WTC11 (cell line): ENCODE data around the gene EPB41L4B. TPM values are rescaled to one million over a fixed set of nuclear protein-coding genes. Genes with fewer than 3 reads are reported as not detected.

ENCODE experiments used
- ATAC-seq: fragments of 200-7000 bp; cut with Tn5 transposase; 2 replicates; pipeline ENCODE4 v1.10.0; 2021; ENCODE audit warnings: mild to moderate bottlenecking, moderate library complexity
- CTCF ChIA-PET: fragments of 300-600 bp; sonication (Branson Sonifier 250); formaldehyde crosslinking; loops from one replicate; lab custom pipeline; 2021; ENCODE audit warnings: antibody characterized with exemption; lab: Charles Lee
- POLR2A ChIA-PET: fragments of 350-600 bp; sonication (Branson Sonifier 250); formaldehyde crosslinking; loops from one replicate; lab custom pipeline; 2021; ENCODE audit warnings: antibody characterized with exemption; lab: Charles Lee
- DNase-seq: peaks from one replicate; pipeline ENCODE4 v3.0.0; 2021; ENCODE audit warnings: low spot score
- H3K27ac Mint-ChIP-seq: 2 replicates; pipeline ENCODE4 v1.8.0; 2021; ENCODE audit warnings: mixed read lengths
- H3K27me3 Mint-ChIP-seq: 2 replicates; pipeline ENCODE4 v1.8.0; 2021; ENCODE audit warnings: low read depth, mild to moderate bottlenecking, moderate library complexity, mixed read lengths
- H3K36me3 Mint-ChIP-seq: 2 replicates; pipeline ENCODE4 v1.8.0; 2021; ENCODE audit warnings: mixed read lengths
- H3K4me1 Mint-ChIP-seq: 2 replicates; pipeline ENCODE4 v1.8.0; 2022; ENCODE audit warnings: mixed read lengths
- H3K4me3 Mint-ChIP-seq: 2 replicates; pipeline ENCODE4 v1.8.0; 2021; ENCODE audit warnings: mild to moderate bottlenecking, moderate library complexity, mixed read lengths
- H3K9me3 Mint-ChIP-seq: 2 replicates; pipeline ENCODE4 v1.8.0; 2021; ENCODE audit warnings: mixed read lengths
- ARID4B ChIP-seq: sonication (generic); formaldehyde crosslinking; IDR thresholded peaks from 2 replicates; pipeline ENCODE4 v1.8.0; 2023; ENCODE audit warnings: missing genetic modification reagents, mild to moderate bottlenecking, borderline replicate concordance
- ATF1 ChIP-seq: sonication (generic); formaldehyde crosslinking; IDR thresholded peaks from 2 replicates; pipeline ENCODE4 v1.8.1; 2023; ENCODE audit warnings: mild to moderate bottlenecking, moderate library complexity, missing genetic modification reagents
- ESRRA ChIP-seq: sonication (generic); formaldehyde crosslinking; IDR thresholded peaks from 2 replicates; pipeline ENCODE4 v1.8.1; 2022; ENCODE audit warnings: mild to moderate bottlenecking, missing genetic modification reagents, borderline replicate concordance
- GABPB1 ChIP-seq: sonication (generic); formaldehyde crosslinking; IDR thresholded peaks from 2 replicates; pipeline ENCODE4 v1.8.1; 2023; ENCODE audit warnings: mild to moderate bottlenecking, missing genetic modification reagents
- MYBL2 ChIP-seq: sonication (generic); formaldehyde crosslinking; IDR thresholded peaks from 2 replicates; pipeline ENCODE4 v1.8.1; 2023; ENCODE audit warnings: mild to moderate bottlenecking, moderate library complexity, missing genetic modification reagents
- NR2C2 ChIP-seq: sonication (generic); formaldehyde crosslinking; IDR thresholded peaks from 2 replicates; pipeline ENCODE4 v1.8.0; 2022; ENCODE audit warnings: mild to moderate bottlenecking, missing genetic modification reagents
- NR3C1 ChIP-seq: sonication (generic); formaldehyde crosslinking; conservative IDR thresholded peaks from 2 replicates; pipeline ENCODE4 v1.8.1; 2023; ENCODE audit warnings: low read depth, mild to moderate bottlenecking, missing genetic modification reagents
- OVOL2 ChIP-seq: fragments of 250-450 bp; sonication (Bioruptor Pico); IDR thresholded peaks from 2 replicates; pipeline ENCODE4 v1.9.0; 2021; ENCODE audit warnings: mild to moderate bottlenecking, borderline replicate concordance
- PREB ChIP-seq: sonication (generic); formaldehyde crosslinking; IDR thresholded peaks from 2 replicates; pipeline ENCODE4 v1.8.1; 2022; ENCODE audit warnings: mild to moderate bottlenecking, missing genetic modification reagents, moderate library complexity, borderline replicate concordance
- SP1 ChIP-seq: sonication (generic); formaldehyde crosslinking; conservative IDR thresholded peaks from 2 replicates; pipeline ENCODE4 v1.8.1; 2022; ENCODE audit warnings: missing genetic modification reagents
- TCF7 ChIP-seq: sonication (generic); formaldehyde crosslinking; IDR thresholded peaks from 2 replicates; pipeline ENCODE4 v1.8.0; 2022; ENCODE audit warnings: mild to moderate bottlenecking, low read depth, missing genetic modification reagents, moderate library complexity
- TEAD1 ChIP-seq: sonication (generic); formaldehyde crosslinking; IDR thresholded peaks from 2 replicates; pipeline ENCODE4 v1.8.0; 2022; ENCODE audit warnings: mild to moderate bottlenecking, missing genetic modification reagents
- USF2 ChIP-seq: sonication (generic); formaldehyde crosslinking; IDR thresholded peaks from 2 replicates; pipeline ENCODE4 v1.8.1; 2023; ENCODE audit warnings: mild to moderate bottlenecking, missing genetic modification reagents, moderate library complexity
- ZNF396 ChIP-seq: fragments of 250-450 bp; sonication (Bioruptor Pico); IDR thresholded peaks from 2 replicates; pipeline ENCODE4 v1.8.0; 2021; ENCODE audit warnings: mild to moderate bottlenecking, moderate library complexity, borderline replicate concordance
- ZNF423 ChIP-seq: fragments of 250-450 bp; sonication (Bioruptor Pico); IDR thresholded peaks from 2 replicates; pipeline ENCODE4 v2.1.2; 2022; ENCODE audit warnings: mild to moderate bottlenecking, moderate library complexity
- ZNF425 ChIP-seq: fragments of 250-450 bp; sonication (Bioruptor Pico); conservative IDR thresholded peaks from 2 replicates; pipeline ENCODE4 v1.9.0; 2021; ENCODE audit warnings: mild to moderate bottlenecking
- ZNF671 ChIP-seq: fragments of 250-450 bp; sonication (Bioruptor Pico); IDR thresholded peaks from 2 replicates; pipeline ENCODE4 v1.8.0; 2021; ENCODE audit warnings: mild to moderate bottlenecking
- total RNA-seq: library from RNA; stranded (reverse); gene quantifications from 3 replicates; pipeline ENCODE4 v1.2.3, GENCODE V29; 2021
- TF ChIP-seq, protein P1 (sequence below): sonication (generic); formaldehyde crosslinking; IDR thresholded peaks from 2 replicates; pipeline ENCODE4 v1.8.1; 2022; ENCODE audit warnings: mild to moderate bottlenecking, moderate library complexity, missing genetic modification reagents
- TF ChIP-seq, protein P2 (sequence below): sonication (generic); formaldehyde crosslinking; IDR thresholded peaks from 2 replicates; pipeline ENCODE4 v1.8.1; 2022; ENCODE audit warnings: low read depth, missing genetic modification reagents, borderline replicate concordance

The EPB41L4B gene
- total RNA-seq, 1 experiment from 2014 or later, result 20.0 TPM

DNA sequence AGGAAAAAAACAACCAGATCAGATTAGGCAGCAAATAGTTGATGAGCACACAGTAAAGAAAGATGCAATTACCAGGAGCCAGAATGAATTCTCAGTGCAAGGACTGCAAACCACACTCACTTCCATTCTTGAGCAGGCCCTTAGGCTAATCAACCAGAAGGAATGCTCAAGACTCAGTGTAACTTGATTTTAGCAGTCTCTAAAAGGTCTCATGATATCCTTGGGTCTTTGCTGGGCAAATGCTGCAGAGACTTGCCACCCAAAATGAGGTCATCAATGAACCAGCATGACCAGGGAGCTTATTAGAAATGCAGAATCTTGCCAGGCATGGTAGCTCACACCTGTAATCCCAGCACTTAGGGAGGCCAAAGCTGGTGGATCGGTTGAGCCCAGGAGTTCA, 181.0 kb downstream of the EPB41L4B start (continued):
- TF ChIP-seq ZNF671 (CRISPR knock-in tag) (no peak), ESRRA (no peak), PREB (CRISPR knock-in tag) (no peak)

DNA sequence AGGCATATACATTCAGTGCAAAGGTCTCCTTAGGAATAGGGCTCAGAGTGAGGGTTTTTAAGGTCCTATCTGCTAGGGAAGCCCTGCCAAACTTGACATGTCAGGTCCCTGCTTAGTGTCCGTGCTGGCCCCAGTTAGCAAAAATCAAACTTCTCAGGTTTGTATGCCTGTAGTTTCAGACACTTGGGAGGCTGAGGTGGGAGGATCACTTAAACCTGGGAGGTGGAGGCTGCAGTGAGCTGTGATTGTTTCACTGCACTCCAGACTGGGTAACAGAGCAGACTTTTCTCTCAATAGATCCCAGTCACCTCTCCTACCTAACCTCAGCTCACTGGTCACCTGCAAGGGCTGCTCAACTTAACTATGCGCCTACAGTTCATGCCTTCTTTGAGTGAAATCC, 182.4 kb downstream of the EPB41L4B start:
- no peak for ATAC-seq
- no peak for TF ChIP-seq NR3C1 (CRISPR knock-in tag)
- CTCF ChIA-PET, result no interaction called here
- Mint-ChIP-seq H3K9me3 (no peaks in the 10 kb centered on the region), H3K36me3 (no peaks in the 10 kb centered on the region), H3K27ac (no peak overlapping the region), H3K4me3 (no peak overlapping the region), H3K27me3 (no peaks in the 10 kb centered on the region), H3K4me1 (peaks cover 4% of the 10 kb centered on the region; the same call in 1 of the 2 replicates)
- DNase-seq, result no peak
- POLR2A ChIA-PET, result no interaction called here

- Mint-ChIP-seq H3K4me3 (no peak overlapping the region), H3K36me3 (no peaks in the 10 kb centered on the region), H3K9me3 (no peaks in the 10 kb centered on the region), H3K27me3 (no peaks in the 10 kb centered on the region), H3K4me1 (no peaks in the 10 kb centered on the region), H3K27ac (no peak overlapping the region)
- no peak for DNase-seq
- POLR2A ChIA-PET, result no interaction called here
- ATAC-seq, result no peak
- TF ChIP-seq, protein P1, sequence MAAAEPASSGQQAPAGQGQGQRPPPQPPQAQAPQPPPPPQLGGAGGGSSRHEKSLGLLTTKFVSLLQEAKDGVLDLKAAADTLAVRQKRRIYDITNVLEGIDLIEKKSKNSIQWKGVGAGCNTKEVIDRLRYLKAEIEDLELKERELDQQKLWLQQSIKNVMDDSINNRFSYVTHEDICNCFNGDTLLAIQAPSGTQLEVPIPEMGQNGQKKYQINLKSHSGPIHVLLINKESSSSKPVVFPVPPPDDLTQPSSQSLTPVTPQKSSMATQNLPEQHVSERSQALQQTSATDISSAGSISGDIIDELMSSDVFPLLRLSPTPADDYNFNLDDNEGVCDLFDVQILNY (CRISPR knock-in tag), result no peak
- TF ChIP-seq USF2 (no peak), ATF1 (CRISPR knock-in tag) (no peak), ZNF423 (CRISPR knock-in tag) (no peak), ZNF425 (CRISPR knock-in tag) (no peak), TCF7 (CRISPR knock-in tag) (no peak), SP1 (CRISPR knock-in tag) (no peak), ZNF396 (CRISPR knock-in tag) (no peak), NR2C2 (CRISPR knock-in tag) (no peak)
- CTCF ChIA-PET, result no interaction called here
These were observed 186.7 kb downstream of the EPB41L4B start for GRCh38 chr9:109134167-109134578.

DNA sequence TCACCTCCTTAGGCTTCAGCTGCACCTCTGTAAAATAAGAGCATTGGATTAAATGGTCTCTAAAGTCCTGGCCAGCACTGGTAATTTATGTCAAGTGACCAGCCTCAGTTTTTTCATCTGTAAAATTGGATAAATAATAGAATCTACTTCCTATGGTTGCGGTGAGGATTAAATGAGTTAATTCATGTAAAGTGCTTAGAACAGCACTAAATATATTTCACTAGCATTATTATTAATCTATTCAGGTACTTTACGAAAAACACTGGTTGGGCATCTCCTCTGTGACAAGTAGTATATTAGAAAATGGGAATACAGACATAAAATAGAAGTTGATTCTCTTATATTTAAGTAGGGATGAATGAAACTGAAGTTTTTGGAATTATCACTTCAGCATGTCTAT, 187.3 kb downstream of the EPB41L4B start:
- ChIA-PET CTCF (no interaction called here), POLR2A (no interaction called here)
- no peaks in the 10 kb centered on the region for H3K9me3 Mint-ChIP-seq
- H3K4me1 Mint-ChIP-seq, result no peaks in the 10 kb centered on the region
- no peaks in the 10 kb centered on the region for H3K27me3 Mint-ChIP-seq
- no peak overlapping the region for H3K27ac Mint-ChIP-seq
- no peak overlapping the region for H3K4me3 Mint-ChIP-seq
- no peak for ATAC-seq
- no peaks in the 10 kb centered on the region for H3K36me3 Mint-ChIP-seq
- DNase-seq, result no peak
- TF ChIP-seq PREB (CRISPR knock-in tag) (no peak), TEAD1 (CRISPR knock-in tag) (no peak), MYBL2 (no peak), GABPB1 (CRISPR knock-in tag) (no peak), ARID4B (CRISPR knock-in tag) (no peak), OVOL2 (CRISPR knock-in tag) (no peak)
- TF ChIP-seq, protein P2, sequence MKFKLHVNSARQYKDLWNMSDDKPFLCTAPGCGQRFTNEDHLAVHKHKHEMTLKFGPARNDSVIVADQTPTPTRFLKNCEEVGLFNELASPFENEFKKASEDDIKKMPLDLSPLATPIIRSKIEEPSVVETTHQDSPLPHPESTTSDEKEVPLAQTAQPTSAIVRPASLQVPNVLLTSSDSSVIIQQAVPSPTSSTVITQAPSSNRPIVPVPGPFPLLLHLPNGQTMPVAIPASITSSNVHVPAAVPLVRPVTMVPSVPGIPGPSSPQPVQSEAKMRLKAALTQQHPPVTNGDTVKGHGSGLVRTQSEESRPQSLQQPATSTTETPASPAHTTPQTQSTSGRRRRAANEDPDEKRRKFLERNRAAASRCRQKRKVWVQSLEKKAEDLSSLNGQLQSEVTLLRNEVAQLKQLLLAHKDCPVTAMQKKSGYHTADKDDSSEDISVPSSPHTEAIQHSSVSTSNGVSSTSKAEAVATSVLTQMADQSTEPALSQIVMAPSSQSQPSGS, result no peak
